MV-4-11 (cell line): ENCODE measurements around the gene FNDC3B.
A peak's percentile ranks its signal among the peaks of the same experiment; 100 is the strongest.

Source experiments
- DNase-seq: peaks from one replicate; lab custom pipeline; 2025; lab: John Stamatoyannopoulos, UW

Gene FNDC3B

DNA sequence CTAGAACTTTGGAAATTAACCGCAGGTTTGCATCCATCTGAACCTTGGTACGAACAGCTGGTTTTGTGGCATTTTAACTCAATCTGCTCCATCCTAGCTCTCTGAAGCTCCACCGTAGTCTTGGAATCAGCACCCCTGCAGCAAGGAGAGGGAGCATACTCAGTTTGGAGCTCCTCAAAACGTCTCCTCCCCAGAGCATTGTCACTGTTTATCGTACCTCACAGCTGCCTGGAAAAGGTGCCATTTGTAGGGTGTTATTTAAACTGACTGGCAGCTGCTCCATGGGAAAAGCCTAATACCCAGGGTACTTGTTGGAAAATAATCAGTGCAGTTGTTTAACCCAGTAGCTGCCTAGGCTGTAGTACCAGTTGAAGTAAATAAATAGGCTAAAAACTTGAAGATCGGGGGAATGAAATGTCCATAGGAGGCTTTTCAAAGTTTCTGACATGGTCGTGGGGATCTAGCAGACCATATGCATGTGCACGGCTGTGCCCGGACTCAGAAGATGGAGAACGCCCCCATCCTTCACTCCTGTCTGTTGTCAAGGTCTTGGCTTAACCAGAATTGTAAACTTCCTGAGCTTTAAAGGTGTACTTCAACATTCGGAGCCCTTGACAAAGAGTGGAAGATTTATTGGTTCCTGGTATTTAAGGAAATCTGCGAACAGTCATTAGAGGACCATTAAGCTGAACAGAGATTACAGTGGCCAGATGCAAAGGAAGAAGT, 365.0 kb downstream of the FNDC3B start:
- DNase-seq, result no peak

DNA sequence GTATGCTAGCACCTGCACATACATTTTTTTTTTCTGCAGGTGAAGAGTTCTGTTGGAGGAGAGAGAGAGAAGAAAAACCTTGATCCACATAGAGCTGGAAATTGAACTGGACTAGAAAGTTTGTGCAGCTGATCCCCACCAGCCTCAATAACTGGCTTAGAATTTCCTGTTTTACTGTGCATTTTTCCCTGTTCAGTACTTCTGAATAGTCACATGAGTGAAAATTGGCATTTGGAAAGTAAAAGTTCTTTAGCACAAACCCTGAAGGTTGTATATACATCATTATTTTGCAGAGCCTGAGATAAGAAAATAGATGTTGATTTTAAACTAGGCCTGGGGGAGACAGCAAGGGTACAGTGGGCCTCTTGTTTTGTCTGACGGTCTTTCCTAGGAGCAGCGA, 366.5 kb downstream of the FNDC3B start:
- DNase-seq, result no peak

DNA sequence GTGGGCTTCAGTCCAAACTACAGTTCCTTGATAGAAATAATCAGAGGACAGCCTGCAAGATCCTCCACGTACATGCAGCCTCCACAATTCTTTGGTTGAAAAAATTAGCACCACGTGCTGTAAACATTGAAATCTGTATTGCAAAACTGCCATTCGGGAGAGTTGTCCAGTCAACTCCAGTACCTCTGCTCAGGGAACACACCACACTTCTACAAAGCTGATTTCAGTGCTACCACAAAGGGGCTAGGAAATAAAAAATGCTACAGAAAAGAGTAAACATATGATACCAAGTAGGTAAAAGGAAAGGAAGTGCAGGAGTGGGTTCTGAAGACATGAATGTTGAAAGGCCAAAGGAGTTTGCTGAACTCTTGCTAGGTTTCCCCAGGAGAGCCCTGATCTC, 368.5 kb downstream of the FNDC3B start:
- DNase-seq, result no peak

DNA sequence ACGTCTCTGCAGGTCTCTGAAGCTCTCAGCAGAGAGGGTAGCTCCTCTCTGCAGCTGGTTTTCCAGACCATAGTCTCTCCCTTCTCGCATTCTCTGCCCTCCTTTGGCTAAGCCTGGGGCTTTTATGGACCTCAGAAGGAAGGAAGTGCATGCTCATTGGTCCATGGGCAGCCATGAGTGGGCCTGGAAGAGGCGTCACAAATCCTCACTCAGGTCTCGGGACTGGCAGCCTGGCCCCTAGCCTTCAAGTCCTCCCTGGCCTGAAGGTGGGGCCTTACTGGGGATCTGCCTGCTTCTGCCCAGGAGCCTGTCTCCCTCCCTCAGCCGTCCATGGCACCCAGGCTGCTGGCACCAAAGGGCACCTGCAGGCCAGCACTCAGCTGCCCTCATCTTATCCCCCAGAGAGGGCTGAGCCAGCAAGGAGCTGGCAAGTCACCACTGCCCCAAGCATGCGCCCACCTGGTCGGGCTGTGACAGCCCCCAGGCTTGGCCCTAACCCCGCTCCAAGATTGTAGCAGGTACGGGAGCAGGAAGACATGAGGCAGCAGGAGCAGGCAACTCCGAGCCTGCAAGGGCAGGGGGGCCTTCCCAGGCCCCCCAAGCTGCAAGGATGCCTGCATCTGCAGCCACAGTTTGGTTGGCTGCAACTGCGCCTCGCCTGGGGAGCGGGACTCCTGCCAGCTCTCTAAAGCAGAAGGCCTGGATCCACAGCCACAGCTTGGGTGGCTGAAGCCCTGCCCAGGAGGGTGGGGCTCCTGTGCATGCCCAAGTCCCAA, 371.5 kb downstream of the FNDC3B start:
- DNase-seq, result no peak

DNA sequence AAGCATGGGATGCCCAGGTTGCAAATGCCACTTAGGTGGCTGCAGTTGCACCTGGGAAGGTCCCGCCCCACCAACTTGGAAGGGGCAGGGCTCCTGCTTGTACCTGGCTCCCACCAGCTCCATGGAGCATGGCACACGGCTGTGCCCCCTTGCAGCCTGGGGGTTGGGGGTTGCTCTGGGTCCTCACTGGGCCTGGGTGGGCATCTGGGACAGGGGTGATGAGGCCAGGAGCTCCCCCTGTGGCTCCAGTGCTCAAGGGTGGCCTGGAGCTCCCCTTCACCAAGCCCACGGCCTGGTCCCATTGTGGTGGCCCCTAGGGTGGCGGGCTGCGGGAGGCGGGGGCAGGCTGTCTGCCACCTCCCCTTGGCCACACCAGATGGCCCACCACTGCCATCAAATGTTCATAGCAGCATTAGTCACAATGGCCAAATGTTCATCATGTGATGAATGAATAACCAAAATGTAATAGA, 372.1 kb downstream of the FNDC3B start:
- DNase-seq, result no peak

DNA sequence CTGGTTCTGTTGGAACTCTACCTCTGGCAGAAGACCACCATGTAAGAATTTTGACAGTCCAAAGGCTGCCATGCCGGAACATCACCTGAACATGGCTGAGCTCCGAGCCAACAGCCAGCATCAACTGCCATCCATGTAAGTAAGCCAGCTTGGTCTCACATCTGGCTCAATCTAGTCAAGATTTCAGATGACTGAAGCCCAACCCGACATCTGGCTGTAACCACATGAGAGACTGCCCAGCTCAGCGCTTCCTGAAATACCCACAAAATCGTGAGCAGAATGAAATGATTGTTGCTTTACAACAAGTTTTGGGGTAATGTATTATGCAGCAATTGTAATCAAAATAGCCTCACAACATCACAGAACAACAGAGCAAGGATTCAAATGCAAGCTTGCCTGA, 375.9 kb downstream of the FNDC3B start:
- no peak for DNase-seq

DNA sequence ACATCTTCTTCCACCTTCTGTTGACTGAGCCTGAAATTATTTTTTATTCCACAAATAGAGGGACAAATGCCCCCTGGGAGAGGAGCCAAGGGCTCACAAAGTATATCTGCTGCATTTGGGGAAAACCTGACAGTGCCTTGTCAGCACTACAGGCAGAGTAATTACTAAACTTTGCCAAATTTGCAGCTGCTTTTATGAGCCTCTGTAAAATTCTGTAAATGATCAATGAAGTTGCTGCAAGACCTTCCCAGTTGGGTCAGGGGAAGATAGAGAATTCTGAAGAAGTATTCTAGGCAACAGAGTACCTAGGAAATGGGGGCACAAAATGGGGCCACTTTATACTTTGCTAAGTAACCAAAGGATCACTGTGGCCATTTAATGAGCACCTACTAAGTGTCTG, 398.3 kb downstream of the FNDC3B start:
- no peak for DNase-seq

DNA sequence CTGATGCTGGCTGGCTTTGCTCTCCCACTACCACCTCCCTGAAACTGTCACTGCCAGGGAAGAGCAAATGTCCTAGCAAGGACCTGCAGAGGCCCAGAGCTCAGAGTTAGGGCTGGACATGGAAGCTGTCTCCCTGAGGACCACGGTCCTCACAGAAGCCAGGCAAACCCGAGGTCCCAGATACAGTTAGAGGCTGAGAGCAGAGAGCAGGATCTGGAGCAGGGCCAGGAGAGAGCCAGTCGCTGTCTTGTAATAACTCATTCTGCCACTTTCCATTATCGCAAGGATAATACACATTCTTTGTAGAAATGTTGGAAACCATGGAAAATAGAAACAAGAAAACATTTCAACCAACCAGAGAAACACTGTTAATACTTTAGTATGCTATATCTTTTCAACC, 398.8 kb downstream of the FNDC3B start:
- DNase-seq, result no peak

DNA sequence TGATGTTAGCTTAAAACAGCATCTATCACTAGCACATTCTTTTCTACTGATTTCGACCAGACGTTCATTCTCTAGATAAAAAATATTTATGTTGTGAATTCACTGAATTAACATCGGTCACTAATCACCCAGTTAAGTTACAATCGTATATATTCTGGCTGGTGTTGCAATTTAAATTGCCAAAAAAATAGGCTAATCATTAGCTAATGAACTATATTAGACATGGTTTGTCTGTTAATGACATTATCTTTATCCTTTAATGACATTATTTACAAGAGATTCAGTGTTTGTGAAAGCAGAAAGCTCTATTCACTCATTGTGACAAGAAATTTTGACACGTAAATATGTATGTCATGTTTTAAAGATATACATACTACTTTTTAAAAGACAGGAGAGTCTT, 402.2 kb downstream of the FNDC3B start:
- DNase-seq, result no peak

DNA sequence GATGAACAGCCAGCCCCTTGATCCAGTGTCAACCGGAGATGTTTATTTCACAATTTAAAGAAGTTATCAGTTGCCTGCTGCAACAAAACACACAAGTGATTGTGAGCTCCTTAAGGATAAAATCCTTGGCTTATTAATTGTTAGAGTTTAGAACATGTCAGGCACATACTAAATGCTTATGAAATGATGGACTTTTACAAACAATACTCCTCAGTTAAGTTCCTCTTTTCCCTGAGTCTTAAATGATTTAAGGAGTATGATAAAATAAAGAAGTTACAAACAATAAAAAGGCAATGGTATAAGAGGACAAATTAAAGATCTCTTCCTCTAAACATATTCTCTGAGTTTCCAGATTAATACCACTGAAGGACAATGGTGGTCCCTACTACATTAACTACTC, 403.2 kb downstream of the FNDC3B start:
- peak; percentile 2 for DNase-seq

DNA sequence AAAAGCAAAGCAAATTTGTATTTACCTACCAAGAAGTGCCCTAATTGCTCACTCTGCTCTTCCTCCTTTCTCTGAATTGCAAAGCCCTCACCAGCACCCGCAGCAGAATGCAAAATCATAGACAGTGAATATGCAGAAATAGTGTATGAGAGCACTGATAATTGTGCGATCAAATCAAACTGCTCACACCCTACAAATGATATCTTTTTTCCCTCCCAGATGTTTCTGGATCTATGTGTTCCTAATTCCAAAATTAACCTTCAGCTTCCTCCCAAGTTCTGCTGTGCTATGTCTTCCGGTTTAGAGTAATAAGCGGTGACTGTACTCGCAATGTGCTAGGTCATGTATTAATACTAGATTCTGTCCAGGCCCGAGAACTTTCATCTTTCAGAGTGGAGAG, 405.4 kb downstream of the FNDC3B start:
- DNase-seq, result no peak

DNA sequence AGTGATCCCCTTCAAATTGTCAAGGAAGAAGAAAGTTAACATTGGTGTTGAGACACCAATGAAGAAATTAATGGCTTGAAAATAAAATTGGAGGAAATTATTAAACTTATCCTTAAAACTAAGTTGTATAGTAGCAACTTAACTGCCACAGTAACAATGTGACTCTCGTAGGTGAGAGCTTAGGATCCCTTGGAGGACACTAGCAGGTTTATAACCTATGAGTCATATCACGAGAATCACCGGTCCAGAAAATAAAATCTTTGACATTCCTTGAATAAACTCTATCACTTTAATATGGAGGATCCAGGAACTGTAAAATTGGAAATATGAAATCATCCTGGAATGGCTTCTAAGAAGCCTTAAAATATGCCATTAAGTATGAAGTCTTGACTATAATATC, 406.8 kb downstream of the FNDC3B start:
- no peak for DNase-seq

DNA sequence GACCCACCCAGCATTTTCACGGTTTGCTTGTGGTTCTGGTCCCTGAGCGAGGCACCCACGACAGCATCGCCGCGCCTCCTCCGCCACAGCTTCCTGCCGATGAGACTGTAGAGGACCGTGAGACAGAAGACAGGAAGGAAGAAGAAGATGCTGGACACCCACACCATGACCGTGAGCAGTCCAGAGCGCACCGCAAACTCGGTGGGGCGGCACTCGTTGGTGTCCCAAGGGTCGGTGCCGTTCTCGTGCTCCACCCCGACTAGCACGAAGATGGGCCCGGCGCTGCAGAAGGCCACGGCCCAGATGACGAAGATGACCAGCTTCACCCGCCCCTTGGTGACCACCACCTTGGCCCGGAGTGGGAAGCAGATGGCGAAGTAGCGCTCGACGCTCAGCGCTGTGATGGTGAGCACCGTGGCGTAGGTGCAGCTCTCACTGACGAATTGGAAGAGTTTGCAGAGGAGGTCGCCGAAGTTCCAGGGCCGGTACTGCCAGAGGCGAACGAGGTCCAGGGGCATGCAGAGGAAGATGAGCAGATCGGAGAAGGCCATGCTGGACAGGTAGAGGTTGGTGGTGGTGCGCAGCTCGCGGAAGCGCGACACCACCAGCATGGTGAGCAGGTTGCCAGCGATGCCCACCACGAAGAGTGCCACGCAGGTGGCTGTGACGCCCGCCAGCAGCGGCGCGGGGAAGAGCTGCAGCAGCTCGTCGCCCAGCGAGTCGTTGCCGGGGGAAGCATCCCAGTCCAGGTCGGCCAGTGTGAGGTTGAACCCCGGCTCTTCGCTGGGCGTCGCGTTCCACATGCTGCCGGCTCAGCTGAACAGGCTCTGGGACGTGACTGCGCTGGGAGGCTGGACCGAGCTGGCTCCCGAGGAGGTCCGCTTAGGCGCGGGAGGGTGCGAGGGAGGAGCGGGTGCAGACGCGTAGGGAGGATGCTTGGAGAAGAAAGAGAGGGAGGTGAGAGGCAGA, 408.5 kb downstream of the FNDC3B start, which contains the start of gene GHSR:
Gene GHSR, minus strand, starts transcription at position 846 of the 969 bp plus-strand sequence. Its CDS starts 43 bp downstream, at position 803.
- no peak for DNase-seq

DNA sequence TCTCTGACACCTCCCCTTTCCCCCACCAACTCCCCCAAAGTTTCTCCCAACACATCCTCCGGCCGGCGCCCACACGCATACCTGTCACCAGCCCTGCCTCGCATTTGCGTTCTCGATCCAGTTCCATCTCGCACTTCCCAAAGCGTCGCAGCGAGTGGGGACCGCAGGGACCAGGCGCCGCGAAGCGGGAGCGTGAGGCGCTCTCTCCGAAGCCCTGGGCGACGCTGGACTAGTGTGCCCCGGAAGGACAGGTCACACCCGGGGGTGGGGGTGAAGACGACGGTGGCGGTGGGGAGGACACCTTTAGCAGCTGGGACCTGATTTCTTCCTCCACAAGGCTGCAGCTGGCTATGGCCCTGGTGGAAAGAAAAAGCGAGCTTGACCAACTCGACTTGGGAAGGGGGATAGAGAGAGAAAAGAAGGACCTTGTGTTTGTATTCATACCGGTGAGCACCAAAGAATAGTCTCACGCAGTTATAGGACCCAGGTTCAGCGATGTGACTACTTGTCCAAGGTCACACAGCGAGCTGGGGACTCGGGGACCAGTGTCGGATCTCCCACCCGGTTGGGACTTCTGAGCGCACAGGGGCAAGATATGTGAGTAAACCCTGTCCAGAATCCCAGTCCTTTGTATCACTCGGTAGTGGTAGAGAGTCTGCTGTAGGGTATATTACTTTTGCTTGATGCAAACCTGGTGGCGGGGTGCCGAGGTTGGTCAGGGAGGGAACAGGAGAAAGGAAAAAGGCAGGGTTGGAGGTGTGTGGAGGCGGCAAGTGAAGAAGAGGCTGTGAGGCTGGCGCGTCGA, 409.5 kb downstream of the FNDC3B start:
- no peak for DNase-seq

DNA sequence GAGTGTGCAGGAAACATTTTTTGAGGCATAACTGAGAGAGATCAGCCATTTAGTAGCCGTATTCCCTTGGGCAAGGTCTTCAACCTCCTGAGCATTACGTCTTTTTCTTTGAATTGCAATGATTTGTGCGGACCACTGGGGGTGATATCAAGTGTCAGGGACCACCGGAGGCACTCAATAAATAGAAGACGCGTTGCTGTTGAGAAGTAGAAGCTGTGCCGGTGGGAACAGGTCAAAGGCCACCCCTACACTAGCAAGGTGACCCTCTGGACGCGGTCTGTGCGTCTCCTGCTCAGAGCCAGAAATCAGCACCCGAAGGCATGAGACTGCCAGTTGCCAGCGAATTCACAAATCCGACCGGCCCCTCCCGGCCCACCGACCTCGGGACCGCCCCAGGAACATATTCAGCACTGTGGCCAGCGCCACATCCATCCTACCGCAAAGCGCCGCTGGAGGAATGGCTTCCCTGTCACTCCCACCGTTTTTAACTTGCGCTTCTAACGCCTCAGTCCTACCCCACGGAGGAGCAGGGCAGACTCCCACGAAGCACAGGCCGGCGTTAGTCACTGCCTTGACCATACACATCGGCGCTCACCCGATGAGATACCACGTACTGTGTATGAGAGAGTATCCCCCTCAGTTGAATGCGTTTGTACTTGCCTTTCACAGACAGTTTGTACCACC, 410.2 kb downstream of the FNDC3B start:
- no peak for DNase-seq
